Neutrophil (primary cell): Measurements from ENCODE around the gene ASB13.

ENCODE experiments used
- H3K27ac ChIP-seq: fragments of 200-600 bp; sonication (generic); 2 replicates; pipeline ENCODE4 v1.5.1; 2016; ENCODE audit warnings: mild to moderate bottlenecking, moderate library complexity
- H3K27me3 ChIP-seq: fragments of 200-600 bp; sonication (generic); 2 replicates; pipeline ENCODE4 v1.6.0; 2016; ENCODE audit warnings: mild to moderate bottlenecking
- H3K36me3 ChIP-seq: fragments of 200-600 bp; sonication (generic); 2 replicates; pipeline ENCODE4 v1.5.1; 2017
- H3K4me1 ChIP-seq, 2 experiments: fragments of 200-600 bp in 1 of 2; sonication (generic) in 1 of 2; 1 replicate in 1 of 2; 2 replicates in 1 of 2; pipeline versions ENCODE4 v1.5.1 to v1.6.1; 2013 to 2016; ENCODE audit warnings: low read depth in 1 of 2, low read length in 1 of 2, mild to moderate bottlenecking in 1 of 2, moderate library complexity in 1 of 2; ENCODE audit not compliant: control insufficient read depth in 1 of 2, insufficient read depth in 1 of 2
- H3K4me3 ChIP-seq, 2 experiments: fragments of 200-600 bp in 1 of 2; sonication (generic) in 1 of 2; 1 replicate in 1 of 2; 2 replicates in 1 of 2; pipeline ENCODE4 v1.5.1; 2013 to 2016; ENCODE audit warnings: low read depth in 1 of 2, low read length in 1 of 2, mild to moderate bottlenecking in 1 of 2, moderate library complexity in 1 of 2
- H3K9me3 ChIP-seq: fragments of 200-600 bp; sonication (generic); 2 replicates; pipeline ENCODE4 v1.5.1; 2016
- TF ChIP-seq, protein P1 (sequence below): fragments of 200-600 bp; sonication (generic); IDR thresholded peaks from 2 replicates; pipeline ENCODE4 v1.5.1; 2016; ENCODE audit warnings: antibody characterized with exemption

ASB13 gene

GRCh38 chr10:5640036-5640435 lies 26.4 kb downstream of the ASB13 start:
- Histone ChIP-seq H3K36me3 (peaks cover 48% of the 10 kb centered on the region), H3K9me3 (no peaks in the 10 kb centered on the region), H3K27me3 (no peaks in the 10 kb centered on the region), H3K27ac (no peak overlapping the region), H3K4me1 (no peaks in the 10 kb centered on the region), H3K4me3 (no peak overlapping the region)
- TF ChIP-seq, protein P1, sequence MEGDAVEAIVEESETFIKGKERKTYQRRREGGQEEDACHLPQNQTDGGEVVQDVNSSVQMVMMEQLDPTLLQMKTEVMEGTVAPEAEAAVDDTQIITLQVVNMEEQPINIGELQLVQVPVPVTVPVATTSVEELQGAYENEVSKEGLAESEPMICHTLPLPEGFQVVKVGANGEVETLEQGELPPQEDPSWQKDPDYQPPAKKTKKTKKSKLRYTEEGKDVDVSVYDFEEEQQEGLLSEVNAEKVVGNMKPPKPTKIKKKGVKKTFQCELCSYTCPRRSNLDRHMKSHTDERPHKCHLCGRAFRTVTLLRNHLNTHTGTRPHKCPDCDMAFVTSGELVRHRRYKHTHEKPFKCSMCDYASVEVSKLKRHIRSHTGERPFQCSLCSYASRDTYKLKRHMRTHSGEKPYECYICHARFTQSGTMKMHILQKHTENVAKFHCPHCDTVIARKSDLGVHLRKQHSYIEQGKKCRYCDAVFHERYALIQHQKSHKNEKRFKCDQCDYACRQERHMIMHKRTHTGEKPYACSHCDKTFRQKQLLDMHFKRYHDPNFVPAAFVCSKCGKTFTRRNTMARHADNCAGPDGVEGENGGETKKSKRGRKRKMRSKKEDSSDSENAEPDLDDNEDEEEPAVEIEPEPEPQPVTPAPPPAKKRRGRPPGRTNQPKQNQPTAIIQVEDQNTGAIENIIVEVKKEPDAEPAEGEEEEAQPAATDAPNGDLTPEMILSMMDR = no peak

DNA sequence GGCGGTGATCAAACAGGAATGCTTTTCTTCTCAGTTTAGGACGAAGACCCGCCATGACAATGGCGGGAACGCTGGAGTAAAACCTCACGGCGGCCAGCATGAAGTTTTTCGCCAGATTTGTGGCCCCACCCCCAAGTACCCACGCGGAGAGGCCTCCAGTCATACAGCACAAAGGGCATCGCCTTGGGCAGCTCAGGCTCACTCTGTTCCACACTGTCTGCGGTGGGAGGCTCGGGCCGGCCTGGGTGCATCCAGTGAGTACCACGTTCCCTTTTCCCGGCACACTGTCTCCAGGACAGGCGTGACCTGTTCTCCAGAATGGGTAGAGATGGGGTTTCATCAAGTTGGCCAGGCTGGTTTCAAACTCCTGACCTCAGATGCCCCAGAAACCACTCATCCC lies 27.3 kb downstream of the ASB13 start:
- Histone ChIP-seq H3K36me3 (peaks cover 42% of the 10 kb centered on the region), H3K4me1 (no peaks in the 10 kb centered on the region), H3K27ac (no peak overlapping the region), H3K27me3 (no peaks in the 10 kb centered on the region), H3K4me3 (no peak overlapping the region), H3K9me3 (no peaks in the 10 kb centered on the region)
- TF ChIP-seq, protein P1 = no peak

GRCh38 chr10:5638494-5638893 lies 27.9 kb downstream of the ASB13 start:
- TF ChIP-seq, protein P1 = no peak
- Histone ChIP-seq H3K27me3 (no peaks in the 10 kb centered on the region), H3K9me3 (no peaks in the 10 kb centered on the region), H3K4me1 (no peaks in the 10 kb centered on the region), H3K36me3 (peaks cover 36% of the 10 kb centered on the region), H3K4me3 (no peak overlapping the region), H3K27ac (no peak overlapping the region)

DNA sequence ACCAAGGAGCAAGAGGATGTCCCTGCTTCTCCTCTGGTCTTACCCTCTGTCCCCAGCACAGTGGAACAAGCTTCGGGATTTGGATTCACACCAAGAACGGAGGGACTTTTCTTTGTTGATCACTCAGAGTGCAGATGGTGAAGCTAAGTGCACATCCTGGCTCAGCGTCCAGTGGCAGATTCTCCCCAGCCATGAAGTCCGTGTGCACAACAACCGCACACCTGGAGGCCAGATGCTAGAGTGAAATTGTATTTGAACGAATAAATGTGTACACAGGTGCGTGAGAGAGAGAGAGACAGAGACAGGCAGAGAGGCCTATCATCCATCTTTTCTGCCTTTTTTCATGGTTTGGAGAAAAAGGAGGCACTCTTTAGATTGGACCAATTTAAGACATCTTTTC lies 31.5 kb downstream of the ASB13 start:
- Histone ChIP-seq H3K36me3 (peaks cover 16% of the 10 kb centered on the region), H3K4me1 (no peaks in the 10 kb centered on the region), H3K27me3 (no peaks in the 10 kb centered on the region), H3K4me3 (no peak overlapping the region), H3K9me3 (no peaks in the 10 kb centered on the region), H3K27ac (no peak overlapping the region)
- TF ChIP-seq, protein P1 = no peak

GRCh38 chr10:5633166-5633749 lies 33.1 kb downstream of the ASB13 start:
- Histone ChIP-seq H3K4me1 (no peaks in the 10 kb centered on the region), H3K36me3 (no peaks in the 10 kb centered on the region), H3K27ac (no peak overlapping the region), H3K4me3 (no peak overlapping the region), H3K27me3 (peaks cover 8% of the 10 kb centered on the region), H3K9me3 (no peaks in the 10 kb centered on the region)
- TF ChIP-seq, protein P1 = no peak

DNA sequence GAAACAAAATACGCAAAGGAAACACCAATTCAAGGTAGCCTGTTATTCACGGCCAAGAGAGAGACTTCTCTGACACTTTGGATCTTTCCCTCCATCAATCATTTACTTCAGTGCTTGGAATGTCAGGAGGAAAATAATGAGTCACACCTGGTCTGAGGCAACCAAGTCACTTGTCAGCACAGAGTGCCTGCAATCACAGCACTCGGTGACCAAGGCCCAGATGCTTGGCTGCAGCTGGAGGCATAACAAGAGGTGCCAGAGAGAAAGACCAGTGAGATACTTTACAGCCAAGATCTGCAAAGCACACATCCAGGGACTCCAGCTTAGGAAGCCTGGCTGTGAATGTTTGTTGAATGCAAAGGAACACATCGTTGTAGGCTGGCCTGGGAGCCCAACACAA lies 33.9 kb downstream of the ASB13 start:
- peaks cover 8% of the 10 kb centered on the region for H3K27me3 ChIP-seq
- no peaks in the 10 kb centered on the region for H3K36me3 ChIP-seq
- no peak overlapping the region for H3K27ac ChIP-seq
- no peak overlapping the region for H3K4me3 ChIP-seq
- H3K9me3 ChIP-seq = no peaks in the 10 kb centered on the region
- no peaks in the 10 kb centered on the region for H3K4me1 ChIP-seq
- TF ChIP-seq, protein P1 = no peak
